HCEC 1CT (cell line): ENCODE results near the gene MTRFR.

Experiments used
- DNase-seq: peaks from one replicate; pipeline ENCODE4 v3.0.0-alpha.2; 2017

MTRFR gene

DNA sequence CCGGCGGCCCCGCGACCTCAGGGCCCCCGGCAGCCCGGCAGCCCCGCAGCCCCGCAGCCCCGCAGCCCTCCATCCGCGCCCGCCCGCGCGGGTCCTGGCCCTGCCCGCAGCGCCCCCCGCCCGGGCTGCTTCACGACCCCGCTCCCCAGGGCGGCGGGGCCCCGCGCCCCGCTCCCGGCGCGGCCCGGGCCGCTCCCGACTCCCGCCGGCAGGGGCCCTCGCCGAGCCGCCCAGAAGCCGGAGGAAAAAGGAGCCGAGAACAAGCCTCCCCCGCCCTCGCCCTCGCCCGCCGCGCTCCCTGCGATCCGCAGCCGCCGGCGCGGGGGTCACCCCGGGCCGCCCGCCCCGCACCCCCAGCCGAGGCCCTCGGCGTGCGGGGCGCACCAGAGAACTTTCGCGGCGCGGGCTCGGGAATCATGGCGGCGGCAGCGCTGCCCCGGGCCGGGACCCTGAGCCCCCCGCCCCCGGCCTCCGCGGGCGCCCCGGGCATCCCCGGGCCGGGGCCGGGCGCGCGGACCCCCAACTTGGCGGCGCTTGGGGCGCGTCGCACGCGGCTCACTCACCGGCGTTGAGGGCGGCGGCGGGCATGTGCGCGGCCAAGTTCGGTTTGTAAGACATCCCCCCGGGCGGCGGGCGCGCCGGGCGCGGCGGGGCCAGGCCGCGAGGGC is 37.9 kb downstream of the MTRFR start:
- DNase-seq = peak; percentile 69

DNA sequence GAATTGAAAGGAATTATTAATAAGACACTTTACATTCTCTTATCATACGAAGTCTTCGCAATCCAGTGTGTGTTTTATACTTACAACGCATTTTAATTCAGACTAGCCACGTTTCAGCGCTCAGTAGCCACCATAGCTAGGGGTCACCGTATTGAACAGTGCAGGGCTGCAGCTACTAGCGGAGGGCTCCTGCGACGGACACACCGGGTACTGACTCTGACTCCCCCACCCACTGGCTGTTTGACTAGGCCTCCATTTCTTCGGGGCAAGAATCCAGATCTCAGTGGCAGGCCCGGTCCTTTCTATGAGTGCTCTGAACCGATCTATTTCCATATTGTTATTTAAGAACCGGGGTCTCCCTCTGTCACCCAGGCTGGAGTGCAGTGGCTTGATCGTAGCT is 39.9 kb downstream of the MTRFR start:
- DNase-seq = no peak

DNA sequence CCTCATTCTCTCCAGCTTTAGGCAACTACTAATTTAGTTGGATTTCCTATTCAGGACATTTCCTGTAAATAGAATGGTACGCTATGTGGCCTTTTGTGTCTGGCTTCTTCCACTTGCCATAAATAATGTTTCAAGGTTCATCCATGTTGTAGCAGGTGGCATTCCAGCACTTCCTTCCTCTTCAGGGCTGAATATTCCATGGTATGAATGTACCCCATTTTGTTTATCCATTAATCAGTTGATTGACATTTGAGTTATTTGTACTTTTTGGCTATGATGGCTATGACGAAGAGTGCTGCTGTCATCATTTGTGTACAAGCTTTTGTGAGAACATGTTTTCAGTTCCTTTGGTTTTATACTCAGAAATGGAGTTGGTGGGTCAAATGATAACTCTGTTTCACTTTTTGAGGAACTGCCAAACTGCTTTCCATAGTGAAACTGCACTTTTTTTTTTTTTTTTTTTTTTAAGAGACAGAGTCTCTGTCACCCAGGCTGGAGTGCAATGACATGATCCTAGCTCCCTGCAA is 44.9 kb downstream of the MTRFR start:
- no peak for DNase-seq

DNA sequence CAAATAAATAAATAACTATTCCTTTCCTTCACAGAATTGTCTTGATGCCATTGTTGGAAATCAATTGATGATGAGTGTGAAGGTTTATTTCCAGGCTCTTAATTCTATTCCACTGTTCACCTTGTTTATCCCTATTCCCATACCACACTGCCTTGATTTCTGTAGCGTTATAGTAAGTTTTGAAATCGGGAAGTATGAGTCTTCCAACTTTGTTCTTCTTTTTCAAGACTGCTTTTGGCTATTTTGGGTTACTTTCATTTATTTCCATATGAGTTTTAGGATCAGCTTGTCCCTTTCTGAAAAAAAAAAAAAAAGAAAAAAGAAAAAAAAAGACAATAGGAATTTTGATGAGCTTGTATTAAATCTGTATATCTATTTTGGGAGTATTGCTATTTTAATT is 47.7 kb downstream of the MTRFR start:
- DNase-seq = no peak

DNA sequence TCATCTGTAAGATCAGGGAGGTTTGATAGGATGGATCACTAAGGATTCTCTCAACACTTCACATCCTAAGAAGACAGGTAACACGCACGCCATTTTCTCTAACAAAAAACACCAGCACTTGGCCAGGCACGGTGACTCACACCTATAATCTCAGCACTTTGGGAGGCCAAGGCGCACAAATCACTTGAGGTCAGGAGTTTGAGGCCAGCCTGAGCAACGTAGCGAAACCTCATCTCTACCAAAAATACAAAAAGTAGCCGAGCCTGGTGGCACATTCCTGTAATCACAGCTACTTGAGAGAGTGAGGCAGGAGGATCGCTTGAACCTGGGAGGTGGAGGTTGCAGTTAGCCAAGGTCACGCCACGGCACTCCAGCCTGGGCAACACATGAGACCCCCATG is 48.9 kb downstream of the MTRFR start:
- no peak for DNase-seq

DNA sequence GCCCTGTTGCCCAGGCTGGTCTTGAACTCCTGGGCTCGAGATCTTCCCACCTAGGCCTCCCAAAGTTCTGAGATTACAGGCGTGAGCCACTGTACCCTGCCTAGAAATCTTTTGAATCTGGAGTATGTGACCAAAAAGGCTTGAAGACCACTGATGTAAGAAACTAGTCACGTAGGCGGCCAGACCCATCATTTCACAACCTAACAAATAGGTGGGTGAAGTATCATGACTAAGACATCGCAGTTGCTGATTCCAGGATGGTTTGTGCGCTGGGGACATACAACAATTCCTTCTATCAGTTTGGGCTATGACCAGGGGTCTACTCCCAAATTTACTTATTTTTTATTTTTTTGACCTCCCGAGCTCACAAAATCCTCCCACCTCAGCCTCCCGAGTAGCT is 50.2 kb downstream of the MTRFR start:
- no peak for DNase-seq

DNA sequence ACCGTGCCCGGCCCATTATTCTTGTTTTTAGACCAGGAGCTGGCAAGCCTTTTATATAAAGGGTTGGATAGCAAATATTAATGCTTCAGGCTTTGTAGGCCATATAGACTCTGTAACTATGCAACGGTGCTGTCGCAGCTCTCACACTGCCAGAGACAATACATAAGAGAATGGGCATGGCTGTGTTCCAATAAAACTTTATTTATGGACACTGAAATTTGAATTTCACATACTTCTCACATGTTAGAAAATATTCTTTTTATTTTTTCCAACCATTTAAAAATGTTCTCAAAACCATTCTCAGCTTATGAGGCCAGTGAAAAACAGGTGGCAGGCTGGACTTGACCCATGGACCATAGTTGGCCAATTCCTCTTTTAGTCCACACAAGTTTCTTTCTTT is 51.4 kb downstream of the MTRFR start:
- no peak for DNase-seq

DNA sequence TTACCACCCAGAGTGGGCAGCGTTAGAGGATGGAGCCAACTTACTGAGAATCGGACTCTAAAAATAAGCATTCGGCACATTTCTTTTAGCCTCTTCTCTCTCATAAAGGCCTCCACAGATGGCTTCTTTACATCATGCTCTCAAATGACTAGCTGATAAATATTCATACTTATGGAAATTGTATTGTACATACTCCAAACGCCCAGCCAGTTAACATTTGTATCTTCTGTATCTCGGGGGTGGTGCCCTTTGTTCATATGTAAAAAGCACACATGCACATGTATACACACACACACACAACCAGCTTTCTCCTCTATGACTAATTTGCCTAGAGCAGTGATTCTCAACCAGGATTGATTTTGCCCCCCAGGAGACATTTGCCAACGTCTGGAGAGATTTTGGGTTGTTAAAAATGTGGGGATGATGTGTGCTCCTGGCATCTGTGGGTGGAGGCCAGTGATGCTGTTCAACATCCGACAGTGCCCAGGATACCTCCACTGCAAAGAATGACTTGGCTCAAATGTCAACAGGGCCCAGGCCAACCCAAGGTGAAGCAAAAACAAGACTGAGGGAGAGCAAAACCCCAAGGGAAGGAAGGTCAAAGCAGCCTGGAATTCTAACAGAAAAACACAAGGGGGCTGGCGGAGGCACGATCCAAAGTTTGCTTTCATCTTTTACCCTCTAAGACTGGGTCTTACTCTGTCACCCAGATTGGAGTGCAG is 53.6 kb downstream of the MTRFR start:
- no peak for DNase-seq

DNA sequence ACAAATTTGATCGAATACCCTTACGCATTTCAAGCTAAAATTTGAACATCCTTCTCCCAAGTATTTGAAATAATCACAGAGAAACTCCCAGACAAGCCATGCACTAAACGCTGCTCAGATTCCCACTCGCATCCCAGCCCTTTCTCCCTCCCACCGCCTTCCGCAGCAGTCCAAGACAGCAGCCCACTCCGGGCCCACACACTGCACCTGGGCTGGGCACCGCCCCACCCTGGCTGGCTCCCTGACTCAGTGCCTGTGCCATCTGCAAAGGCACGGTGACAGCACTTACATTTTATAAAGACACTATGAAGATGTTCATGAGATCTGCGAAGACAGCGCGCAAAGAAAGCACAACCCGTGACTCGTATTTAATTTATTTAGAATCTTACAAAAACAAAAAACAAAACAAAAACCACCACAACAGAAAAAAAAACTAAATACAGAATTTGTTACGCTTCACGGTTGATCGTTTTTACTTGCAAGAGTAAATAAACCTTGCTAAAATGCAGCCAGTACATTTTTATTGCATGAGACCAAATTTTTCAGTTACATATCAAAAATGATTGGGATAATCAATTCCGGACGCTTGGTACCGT is 55.6 kb downstream of the MTRFR start:
- no peak for DNase-seq

DNA sequence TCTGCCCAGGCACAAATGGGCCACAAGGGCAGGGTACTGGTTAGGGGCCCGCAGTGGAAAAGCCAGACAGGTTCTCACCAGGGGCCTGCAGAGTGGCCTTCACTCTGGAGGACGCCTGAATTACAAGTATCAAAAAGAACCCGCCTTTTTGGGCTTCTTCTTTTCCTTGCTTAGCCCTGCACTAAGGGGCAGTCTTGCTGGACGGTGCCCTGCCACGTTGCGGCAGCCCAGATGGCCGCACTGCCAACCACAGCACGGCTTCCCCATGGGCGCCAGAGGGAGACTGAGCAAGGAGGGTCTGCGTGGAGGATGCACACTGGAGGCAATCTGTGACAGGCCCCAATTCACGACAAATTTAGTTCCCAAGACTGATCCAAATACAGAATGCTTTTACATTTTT is 56.7 kb downstream of the MTRFR start:
- DNase-seq = no peak

DNA sequence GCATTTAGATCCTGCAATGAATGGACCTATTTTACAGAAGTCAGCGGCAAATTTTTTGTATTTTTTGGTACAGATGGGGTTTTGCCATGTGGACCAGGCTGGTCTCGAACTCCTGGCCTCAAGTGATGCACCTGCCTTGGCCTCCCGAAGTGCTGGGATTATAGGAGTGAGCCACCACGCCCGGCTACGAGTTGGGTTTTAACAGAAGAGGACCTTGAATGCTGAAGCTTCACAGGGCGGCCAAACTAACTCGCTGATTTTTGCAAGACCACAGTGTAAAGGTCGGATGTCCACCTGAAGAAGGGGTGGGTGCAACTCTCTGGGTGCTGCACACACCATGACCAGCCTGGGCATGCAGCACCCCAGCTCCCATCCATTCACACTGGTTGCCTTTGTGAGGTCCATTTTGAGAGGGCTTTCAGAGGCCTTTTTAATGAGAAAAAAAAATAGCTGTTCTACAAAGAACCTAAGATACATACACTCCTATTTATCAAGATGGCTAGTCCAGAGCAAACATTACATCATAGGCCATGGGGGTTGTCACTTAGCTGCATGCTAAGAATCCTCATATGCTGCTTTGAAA is 60.0 kb downstream of the MTRFR start:
- no peak for DNase-seq

DNA sequence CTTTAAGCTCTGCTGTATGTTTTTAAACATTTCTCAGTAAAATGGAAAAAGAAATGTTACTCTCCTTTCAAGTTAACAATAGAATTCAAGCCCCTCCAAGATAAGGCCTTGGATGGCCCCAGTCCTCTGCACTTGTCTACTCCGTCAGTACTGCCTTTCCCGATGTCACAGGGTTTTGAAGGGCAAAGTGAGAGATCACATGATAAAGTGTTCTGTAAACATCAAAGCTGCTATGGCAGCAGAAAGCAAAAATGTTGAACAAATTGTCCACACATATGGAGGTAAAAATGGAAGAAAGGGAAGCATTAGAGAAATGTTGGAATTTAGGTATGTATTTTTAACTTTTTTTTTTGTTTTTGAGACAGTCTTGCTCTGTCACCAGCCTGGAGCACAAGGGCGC is 71.9 kb downstream of the MTRFR start:
- no peak for DNase-seq

DNA sequence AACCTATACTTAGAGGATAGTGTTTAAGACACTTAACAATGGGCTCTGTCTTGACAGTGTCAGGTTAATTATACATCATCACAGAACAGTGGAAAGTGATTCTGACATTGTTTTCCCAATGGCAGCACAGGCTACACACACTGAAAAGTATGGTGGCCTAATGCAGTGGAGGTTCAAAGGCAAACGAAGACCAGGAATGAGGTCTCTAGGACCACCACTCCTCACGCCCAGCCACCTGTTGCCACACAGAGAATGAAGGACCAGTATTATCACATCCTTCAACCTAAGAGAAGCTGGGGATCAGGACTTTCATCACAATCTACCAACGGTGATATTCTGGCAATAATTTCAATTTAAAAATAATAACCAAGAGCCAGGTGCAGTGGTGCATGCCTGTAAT is 73.0 kb downstream of the MTRFR start:
- DNase-seq = no peak
